D721Med (cell line): ENCODE data around the gene OVCA2.

Experiments
- DNase-seq: peaks from one replicate; pipeline ENCODE4 v3.0.0; 2011; ENCODE audit warnings: low spot score; ENCODE audit not compliant: insufficient read length
- FAIRE-seq: peaks from 2 replicates; lab custom pipeline; 2011; peaks lifted over from hg19 to GRCh38; lab: Jason Lieb, UNC
- TF ChIP-seq, protein P1 (sequence below): IDR thresholded peaks from 2 replicates; pipeline ENCODE4 v1.5.1; 2012; ENCODE audit warnings: mild to moderate bottlenecking, control low read depth; ENCODE audit not compliant: insufficient read depth; ENCODE audit errors: missing control alignments

Gene OVCA2

DNA sequence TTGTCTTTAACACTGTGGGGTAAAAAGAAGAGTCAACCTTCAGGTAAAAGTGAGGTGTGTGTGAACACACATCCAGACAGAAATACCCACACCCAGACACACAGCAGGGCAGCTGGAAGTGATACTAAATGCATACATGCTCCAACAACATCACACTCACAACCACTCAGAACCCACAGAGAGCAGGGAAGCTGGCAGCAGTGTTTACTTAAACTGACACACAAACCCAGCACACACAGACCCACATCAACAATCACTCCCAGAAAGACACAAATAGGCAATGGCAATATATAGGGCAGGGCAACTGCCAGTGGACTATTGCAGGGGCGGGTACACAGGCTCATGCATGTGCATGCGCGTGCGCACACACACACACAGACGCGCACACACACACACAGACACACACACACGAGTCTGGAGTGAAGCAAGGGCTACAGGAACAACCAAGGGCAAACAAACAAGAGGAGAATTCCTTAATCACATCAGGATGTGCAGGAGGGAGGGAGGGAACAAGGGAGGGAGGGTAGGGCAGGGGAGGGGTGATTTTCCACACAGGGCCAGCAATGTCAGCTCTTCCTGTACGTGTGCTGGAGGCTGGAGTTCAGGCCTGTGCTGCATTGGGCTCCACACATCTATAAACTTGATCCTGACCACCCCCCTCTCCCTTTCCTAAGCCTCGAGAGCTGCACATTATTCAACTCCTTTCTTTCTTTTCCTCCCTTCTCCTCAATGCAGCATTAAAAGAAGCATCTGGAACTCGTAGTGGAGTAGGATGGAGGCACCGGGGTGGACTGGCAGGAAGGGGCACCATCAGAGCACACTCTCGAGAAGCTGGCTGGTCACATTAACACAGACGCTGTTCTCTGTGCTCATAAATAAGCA lies 43.2 kb downstream of the OVCA2 start:
- no peak for DNase-seq
- no peak for FAIRE-seq
- TF ChIP-seq, protein P1, sequence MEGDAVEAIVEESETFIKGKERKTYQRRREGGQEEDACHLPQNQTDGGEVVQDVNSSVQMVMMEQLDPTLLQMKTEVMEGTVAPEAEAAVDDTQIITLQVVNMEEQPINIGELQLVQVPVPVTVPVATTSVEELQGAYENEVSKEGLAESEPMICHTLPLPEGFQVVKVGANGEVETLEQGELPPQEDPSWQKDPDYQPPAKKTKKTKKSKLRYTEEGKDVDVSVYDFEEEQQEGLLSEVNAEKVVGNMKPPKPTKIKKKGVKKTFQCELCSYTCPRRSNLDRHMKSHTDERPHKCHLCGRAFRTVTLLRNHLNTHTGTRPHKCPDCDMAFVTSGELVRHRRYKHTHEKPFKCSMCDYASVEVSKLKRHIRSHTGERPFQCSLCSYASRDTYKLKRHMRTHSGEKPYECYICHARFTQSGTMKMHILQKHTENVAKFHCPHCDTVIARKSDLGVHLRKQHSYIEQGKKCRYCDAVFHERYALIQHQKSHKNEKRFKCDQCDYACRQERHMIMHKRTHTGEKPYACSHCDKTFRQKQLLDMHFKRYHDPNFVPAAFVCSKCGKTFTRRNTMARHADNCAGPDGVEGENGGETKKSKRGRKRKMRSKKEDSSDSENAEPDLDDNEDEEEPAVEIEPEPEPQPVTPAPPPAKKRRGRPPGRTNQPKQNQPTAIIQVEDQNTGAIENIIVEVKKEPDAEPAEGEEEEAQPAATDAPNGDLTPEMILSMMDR = no peak

DNA sequence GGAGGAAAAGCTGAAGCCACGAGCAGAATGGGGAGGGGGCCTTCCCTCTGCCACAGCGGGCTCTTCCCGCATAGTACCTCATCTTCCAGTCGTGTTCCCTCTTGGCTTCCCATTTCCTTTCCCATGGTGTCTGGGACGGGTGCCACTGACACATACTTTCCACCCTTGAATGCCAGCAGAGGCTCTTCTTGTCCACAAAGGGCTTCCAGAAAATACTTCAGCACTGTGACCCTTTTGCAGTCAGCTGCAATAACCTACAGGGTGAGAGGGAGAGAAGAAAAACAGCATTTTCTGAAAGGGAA lies 43.8 kb downstream of the OVCA2 start:
- no peak for FAIRE-seq
- DNase-seq = no peak

DNA sequence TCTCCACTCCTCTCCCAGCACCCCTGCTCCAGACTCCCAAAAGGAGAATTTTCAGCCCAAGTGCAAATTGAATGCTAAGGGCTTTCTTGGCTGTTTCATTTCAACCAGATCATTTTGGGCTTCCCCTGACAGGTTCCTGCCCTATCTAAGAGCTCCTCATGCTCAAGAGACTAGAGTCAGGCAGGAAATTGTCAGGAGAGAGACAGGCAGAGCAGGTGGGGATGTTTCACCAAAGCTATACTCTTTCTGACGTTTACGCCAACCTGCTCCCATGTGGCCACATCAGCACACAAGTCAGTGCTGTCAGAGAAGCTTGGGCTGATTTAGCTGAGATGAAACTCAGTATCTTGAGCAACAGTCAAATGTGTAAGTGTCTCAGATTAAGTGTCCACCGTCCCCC lies 44.5 kb downstream of the OVCA2 start:
- DNase-seq = no peak
- FAIRE-seq = no peak
- TF ChIP-seq, protein P1 = no peak

More for the DNA sequence above, 43.8 kb downstream of the OVCA2 start:
- TF ChIP-seq, protein P1 = no peak

DNA sequence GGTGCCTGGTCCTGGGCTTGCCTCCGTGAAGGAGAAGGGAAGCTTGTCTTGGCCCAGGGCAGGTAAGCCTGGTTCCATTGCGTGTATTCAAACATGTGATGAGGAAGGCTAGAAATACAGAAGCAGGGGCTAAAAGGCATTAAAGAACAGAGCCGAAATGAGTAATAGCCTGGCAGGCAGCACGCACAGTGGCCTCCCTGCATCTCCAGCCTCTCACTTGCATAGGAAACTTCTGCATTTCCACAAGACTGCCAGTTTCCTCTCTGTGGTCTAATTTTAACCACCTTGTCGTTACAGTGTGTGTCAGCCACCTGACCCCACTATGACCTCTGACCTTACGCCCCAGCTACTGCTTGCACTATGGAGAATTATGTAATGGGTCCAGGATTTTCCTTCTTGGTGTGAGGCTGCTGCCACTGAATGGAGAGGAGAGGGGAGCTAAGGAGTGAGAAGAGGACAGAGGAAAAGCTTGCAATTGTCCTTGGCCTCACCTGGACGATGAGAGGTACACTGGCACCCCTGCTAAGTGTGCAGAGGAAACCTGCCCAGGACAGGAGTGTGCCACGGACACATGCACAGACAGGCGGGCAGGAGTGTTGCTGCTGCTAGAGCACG lies 45.9 kb downstream of the OVCA2 start:
- no peak for DNase-seq
- FAIRE-seq = no peak
- TF ChIP-seq, protein P1 = no peak

DNA sequence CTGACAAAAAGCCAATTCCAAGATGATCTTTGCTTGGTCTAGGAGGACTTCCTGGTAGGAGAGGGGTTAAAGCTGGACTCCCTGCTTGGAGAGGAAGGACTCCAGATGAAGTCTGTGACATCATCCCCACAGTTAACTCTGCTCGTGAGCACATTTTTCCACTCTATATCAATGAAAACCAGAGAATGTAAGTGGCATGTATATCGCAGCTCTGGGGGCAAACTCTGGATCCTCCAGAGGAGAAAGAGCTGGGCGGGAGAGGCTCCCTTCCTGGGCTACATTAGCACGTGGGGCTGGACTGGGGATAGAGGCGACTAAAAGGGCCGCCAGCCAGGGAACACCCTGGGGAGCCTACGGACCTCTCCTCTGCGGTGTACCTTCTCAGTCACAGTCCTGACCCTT lies 47.2 kb downstream of the OVCA2 start:
- DNase-seq (no peak), FAIRE-seq (no peak)
- TF ChIP-seq, protein P1 = no peak

DNA sequence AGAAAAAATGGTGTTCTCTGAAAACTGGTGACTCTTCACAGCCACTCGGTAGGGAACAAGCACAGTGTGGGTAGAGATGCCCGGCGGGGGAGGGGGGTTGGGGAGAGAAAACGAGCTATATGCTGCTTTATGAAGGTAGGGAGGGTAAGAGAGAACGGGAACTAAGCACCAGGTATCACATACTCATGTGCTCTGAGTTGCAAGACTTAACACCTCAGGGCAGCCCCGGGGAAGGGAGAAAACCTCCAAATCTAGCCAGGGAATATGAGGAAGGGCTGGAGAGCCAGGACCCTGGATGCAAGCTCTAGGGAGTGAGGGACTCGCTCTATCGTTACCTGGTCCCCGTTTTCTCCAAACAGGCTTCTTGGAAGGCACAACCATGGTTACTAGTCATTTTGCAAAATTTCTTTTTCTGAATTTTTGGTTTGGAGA lies 48.4 kb downstream of the OVCA2 start:
- no peak for FAIRE-seq
- no peak for DNase-seq
- TF ChIP-seq, protein P1 = no peak
